Heart left ventricle (tissue), 16 donors: ENCODE results near the gene TUSC2. TPM values are rescaled to one million over a fixed set of nuclear protein-coding genes. Genes with fewer than 3 reads are reported as not detected.

ENCODE experiments used
- ATAC-seq, 4 donors: fragments of 200-7000 bp; cut with Tn5 transposase; one replicate each; pipeline ENCODE4 v1.9.1; 2020 to 2022; ENCODE audit warnings: moderate library complexity in 4 of 4, mild to moderate bottlenecking in 3 of 4, moderate number of reproducible peaks in 1 of 4
- DNase-seq, 5 donors: peaks; one replicate each; pipeline ENCODE4 v3.0.0-alpha.2; 2020
- H3K27ac ChIP-seq, 12 donors: fragments of 200-600 bp; sonication (generic) in 4 of 12; one replicate each; pipeline versions ENCODE4 v1.5.0 to v1.8.0; 2016 to 2022; ENCODE audit warnings: mild to moderate bottlenecking in 2 of 12
- H3K27me3 ChIP-seq, 9 donors: fragments of 200-600 bp; sonication (generic) in 2 of 9; one replicate each; pipeline versions ENCODE4 v1.5.1 to v1.8.0; 2016 to 2022; ENCODE audit warnings: mild to moderate bottlenecking in 3 of 9
- H3K36me3 ChIP-seq, 9 donors: fragments of 200-600 bp; sonication (generic) in 2 of 9; one replicate each; pipeline versions ENCODE4 v1.5.0 to v1.8.0; 2018 to 2022; ENCODE audit warnings: mild to moderate bottlenecking in 2 of 9
- H3K4me1 ChIP-seq, 12 donors: fragments of 200-600 bp; sonication (generic) in 4 of 12; one replicate each; pipeline versions ENCODE4 v1.5.0 to v1.8.0; 2016 to 2022; ENCODE audit warnings: mild to moderate bottlenecking in 3 of 12
- H3K4me3 ChIP-seq, 12 donors: fragments of 200-600 bp; sonication (generic) in 4 of 12; one replicate each; pipeline versions ENCODE4 v1.5.0 to v1.8.0; 2017 to 2022; ENCODE audit warnings: mild to moderate bottlenecking in 9 of 12, moderate library complexity in 4 of 12
- H3K9me3 ChIP-seq, 12 donors: fragments of 200-600 bp; sonication (generic) in 4 of 12; one replicate each; pipeline versions ENCODE4 v1.5.0 to v1.8.0; 2016 to 2022; ENCODE audit warnings: mild to moderate bottlenecking in 1 of 12
- CTCF ChIP-seq, 12 donors: fragments of 200-600 bp; sonication (generic) in 4 of 12; IDR thresholded peaks; one replicate each; pipeline versions ENCODE4 v1.5.0 to v1.8.0; 2018 to 2022; ENCODE audit warnings: antibody characterized with exemption in 12 of 12, mild to moderate bottlenecking in 5 of 12
- POLR2A ChIP-seq, 2 donors: fragments of 450-650 bp; IDR thresholded peaks; one replicate each; pipeline ENCODE4 v1.6.1; 2017; ENCODE audit warnings: antibody characterized with exemption in 2 of 2, mild to moderate bottlenecking in 2 of 2, moderate library complexity in 2 of 2
- WGBS, 4 donors: extraction: QIAGEN DNeasy Blood & Tissue Kit in 2 of 4; methylation state at CpG; one replicate each; pipeline versions ENCODE4 v1.1.5 to v1.1.7; 2013 to 2018; 5-methylcytosine and 5-hydroxymethylcytosine counted together
- intact Hi-C, 10 donors: fragments of 100-400 bp; cut with DNase I; formaldehyde crosslinking; loops; one replicate each; pipeline versions ENCODE4 v1.11.1 to v1.14.2; 2022
- polyA plus RNA-seq, 2 donors: library from polyadenylated mRNA; stranded (reverse); fragments of 200-250 nt; gene quantifications; one replicate each; pipeline ENCODE4 v1.2.3, GENCODE V29; 2013
- total RNA-seq, 9 donors: library from RNA; depleted of rRNA in 2 of 9; stranded (reverse); fragments of >200 nt in 2 of 9; fragmentation: NEBNext Ultra II Directional in 3 of 9; extraction: Animal tissue kit (Norgen Biotek cat#: 25700) in 3 of 9; gene quantifications; one replicate each; pipeline versions ENCODE4 v1.1.0 to v1.2.4, GENCODE V29; 2016 to 2023
- donor health status: ischemic (EF 13 %, LVEDD 7.1; RV severe dilation, severe dysfunction).
- donor health status: healthy with polysubstance abuse.
- donor health status: DM: no; HTN: yes; CAD: no.
- donor health status: DM: no; HTN: no; CAD: no.
- donor health status: ischemic (EF 25% LVEDD 6.9; RV normal size, moderate dysfunction).
- donor health status: ischemic (EF 25% LVEDD 5.7; RV mildly dilated, moderate dysfunction).
- donor health status: healthy.
- donor health status: DM: yes; HTN: yes; CAD: no.
- donor health status: ischemic (EF 35%, LVEDD 5.7; RV mildly dilated, moderate dysfunction).
- donor health status: nonischemic (EF 11% LVEDD 7.7; RV severe dilation, severe dysfunction).
- donor health status: DM: yes; HTN: yes; CAD: no.
- donor health status: PGD.
- donor health status: ischemic (EF 29% LVEDD 5.4; RV normal size, mild dysfunction).
- donor health status: nonischemic (EF 23%, LVEDD 6.1; RV moderate dilation, normal function).

The TUSC2 gene
- total and polyA plus RNA-seq, 11 donors, result 24.5 to 68.1 (median 29.0) TPM

GRCh38 chr3:50275996-50276761 is 51.8 kb downstream of the TUSC2 start:
- no peak for TF ChIP-seq POLR2A (IDR thresholded peaks at IDR 0.05)
- TF ChIP-seq CTCF (IDR thresholded peaks at IDR 0.05), result no peak
- Histone ChIP-seq H3K9me3 (no peaks in the 10 kb centered on the region), H3K4me3 (no peak overlapping the region), H3K27ac (no peak overlapping the region), H3K27me3 (peaks cover 0 to 38% (median 6%) of the 10 kb centered on the region in 9 donors), H3K4me1 (peaks cover 0 to 56% (median 25%) of the 10 kb centered on the region in 12 donors), H3K36me3 (no peaks in the 10 kb centered on the region)
- DNase-seq (no peak), ATAC-seq (no peak)
- 51 to 60% (median 54%) methylated on average over 60 to 79 of the region's 79 CpGs for WGBS, 4 donors
- intact Hi-C loops, result loop anchor here in 6 of 10 donors (2.0 to 10.0 kb wide), 5 partner anchors 47 to 151 kb away; partner anchors contain the start of genes HYAL2 (in 3 of the 6) and TUSC2 (in 2 of the 6)

GRCh38 chr3:50275141-50275995 is 52.7 kb downstream of the TUSC2 start:
- Histone ChIP-seq H3K27me3 (peaks cover 0 to 38% (median 6%) of the 10 kb centered on the region in 9 donors), H3K4me3 (no peak overlapping the region), H3K9me3 (no peaks in the 10 kb centered on the region), H3K4me1 (peaks cover 0 to 49% (median 25%) of the 10 kb centered on the region in 12 donors), H3K27ac (no peak overlapping the region), H3K36me3 (no peaks in the 10 kb centered on the region)
- WGBS, 4 donors, result 43 to 74% (median 52%) methylated on average over 36 to 65 of the region's 65 CpGs
- DNase-seq (no peak), ATAC-seq (no peak)
- intact Hi-C loops, result loop anchor here in 6 of 10 donors (2.0 to 10.0 kb wide), 5 partner anchors 47 to 151 kb away; partner anchors contain the start of genes HYAL2 (in 3 of the 6) and TUSC2 (in 2 of the 6)
- no peak for TF ChIP-seq CTCF (IDR thresholded peaks at IDR 0.05)
- no peak for TF ChIP-seq POLR2A (IDR thresholded peaks at IDR 0.05)

Other genes starting within 250 kb of the TUSC2 start
- 10 to 100 TPM; 37.4 to 77.3 (median 55.8) TPM for gene RBM5, start 239.3 kb downstream of the TUSC2 start, total RNA-seq
- 10 to 100 TPM; 32.5 to 50.2 TPM for gene RBM5, start 239.3 kb downstream of the TUSC2 start, polyA plus RNA-seq
- 10 to 100 TPM in 6 of 9 donors, 1 to 10 TPM in 3; 6.1 to 94.1 (median 11.3) TPM for gene SEMA3F, start 172.9 kb downstream of the TUSC2 start, total RNA-seq
- 10 to 100 TPM in 1 of 2 donors, 1 to 10 TPM in 1; 9.3 to 23.9 TPM for gene SEMA3F, start 172.9 kb downstream of the TUSC2 start, polyA plus RNA-seq
- under 1 TPM in 1 of 9 donors, not detected in 8; 0.40 TPM for gene GNAT1, start 136.6 kb downstream of the TUSC2 start, total RNA-seq
- gene GNAT1, start 136.6 kb downstream of the TUSC2 start, polyA plus RNA-seq, result not detected
- 10 to 100 TPM in 3 of 9 donors, 1 to 10 TPM in 6; 3.6 to 14.8 (median 8.4) TPM for gene SLC38A3, start 123.0 kb downstream of the TUSC2 start, total RNA-seq
- gene SLC38A3, start 123.0 kb downstream of the TUSC2 start, polyA plus RNA-seq, result 1 to 10 TPM; 1.0 to 8.8 TPM
- 100 to 1,000 TPM; 106 to 365 (median 140) TPM for gene GNAI2, start 92.0 kb downstream of the TUSC2 start, total RNA-seq
- gene GNAI2, start 92.0 kb downstream of the TUSC2 start, polyA plus RNA-seq, result 100 to 1,000 TPM in 1 of 2 donors, 10 to 100 TPM in 1; 93.2 to 180 TPM
- 10 to 100 TPM; 12.9 to 60.1 (median 17.8) TPM for gene SEMA3B, start 59.1 kb downstream of the TUSC2 start, total RNA-seq
- gene SEMA3B, start 59.1 kb downstream of the TUSC2 start, polyA plus RNA-seq, result 10 to 100 TPM; 21.1 to 37.5 TPM
- 10 to 100 TPM in 8 of 9 donors, 1 to 10 TPM in 1; 8.8 to 68.3 (median 31.5) TPM for gene LSMEM2, start 49.1 kb downstream of the TUSC2 start, total RNA-seq
- 10 to 100 TPM in 1 of 2 donors, 1 to 10 TPM in 1; 1.3 to 29.7 TPM for gene LSMEM2, start 49.1 kb downstream of the TUSC2 start, polyA plus RNA-seq
- gene IFRD2, start 35.8 kb downstream of the TUSC2 start, total RNA-seq, result 10 to 100 TPM; 47.5 to 94.9 (median 61.4) TPM
- gene IFRD2, start 35.8 kb downstream of the TUSC2 start, polyA plus RNA-seq, result 100 to 1,000 TPM in 1 of 2 donors, 10 to 100 TPM in 1; 80.5 to 106 TPM
- 1 to 10 TPM; 1.0 to 3.2 (median 1.6) TPM for gene HYAL3, start 28.8 kb downstream of the TUSC2 start, total RNA-seq
- 1 to 10 TPM; 2.1 to 3.1 TPM for gene HYAL3, start 28.8 kb downstream of the TUSC2 start, polyA plus RNA-seq
- 10 to 100 TPM in 4 of 9 donors, 1 to 10 TPM in 5; 8.0 to 13.9 (median 9.8) TPM for gene NAA80, start 28.8 kb downstream of the TUSC2 start, total RNA-seq
- gene NAA80, start 28.8 kb downstream of the TUSC2 start, polyA plus RNA-seq, result 10 to 100 TPM in 1 of 2 donors, 1 to 10 TPM in 1; 5.0 to 10.4 TPM
- gene HYAL1, start 24.6 kb downstream of the TUSC2 start, total RNA-seq, result 10 to 100 TPM; 36.9 to 99.7 (median 57.8) TPM
- gene HYAL1, start 24.6 kb downstream of the TUSC2 start, polyA plus RNA-seq, result 10 to 100 TPM; 37.6 to 60.7 TPM
- gene HYAL2, start 5.5 kb downstream of the TUSC2 start, total RNA-seq, result 100 to 1,000 TPM in 2 of 9 donors, 10 to 100 TPM in 7; 24.0 to 234 (median 48.5) TPM
- 100 to 1,000 TPM in 1 of 2 donors, 10 to 100 TPM in 1; 52.2 to 119 TPM for gene HYAL2, start 5.5 kb downstream of the TUSC2 start, polyA plus RNA-seq
- 10 to 100 TPM in 7 of 9 donors, 1 to 10 TPM in 2; 7.9 to 25.5 (median 11.4) TPM for gene RASSF1, start 12.6 kb upstream of the TUSC2 start, total RNA-seq
- 10 to 100 TPM; 14.2 to 58.6 TPM for gene RASSF1, start 12.6 kb upstream of the TUSC2 start, polyA plus RNA-seq
- gene ZMYND10, start 17.5 kb upstream of the TUSC2 start, total RNA-seq, result 1 to 10 TPM in 2 of 9 donors, under 1 TPM in 2, not detected in 5; 0.49 to 1.4 (median 1.0) TPM
- under 1 TPM; 0.15 to 0.29 TPM for gene ZMYND10, start 17.5 kb upstream of the TUSC2 start, polyA plus RNA-seq
- gene NPRL2, start 22.6 kb upstream of the TUSC2 start, total RNA-seq, result 10 to 100 TPM; 12.0 to 18.4 (median 15.3) TPM
- gene NPRL2, start 22.6 kb upstream of the TUSC2 start, polyA plus RNA-seq, result 10 to 100 TPM; 14.4 to 19.0 TPM
- gene CYB561D2, start 22.6 kb upstream of the TUSC2 start, total RNA-seq, result 10 to 100 TPM in 2 of 9 donors, 1 to 10 TPM in 7; 4.9 to 16.5 (median 7.8) TPM
- gene CYB561D2, start 22.6 kb upstream of the TUSC2 start, polyA plus RNA-seq, result 10 to 100 TPM in 1 of 2 donors, 1 to 10 TPM in 1; 6.7 to 18.6 TPM
- 10 to 100 TPM; 20.5 to 56.4 (median 28.9) TPM for gene TMEM115, start 31.3 kb upstream of the TUSC2 start, total RNA-seq
- 10 to 100 TPM; 21.6 to 57.3 TPM for gene TMEM115, start 31.3 kb upstream of the TUSC2 start, polyA plus RNA-seq
- gene CACNA2D2, start 175.4 kb upstream of the TUSC2 start, total RNA-seq, result 1 to 10 TPM in 8 of 9 donors, under 1 TPM in 1; 0.95 to 3.6 (median 2.7) TPM
- gene CACNA2D2, start 175.4 kb upstream of the TUSC2 start, polyA plus RNA-seq, result 1 to 10 TPM in 1 of 2 donors, under 1 TPM in 1; 0.49 to 1.5 TPM
- gene C3orf18, start 239.5 kb upstream of the TUSC2 start, total RNA-seq, result 10 to 100 TPM; 25.4 to 56.8 (median 40.0) TPM
- 10 to 100 TPM; 28.7 to 28.9 TPM for gene C3orf18, start 239.5 kb upstream of the TUSC2 start, polyA plus RNA-seq
- gene HEMK1, start 241.3 kb upstream of the TUSC2 start, total RNA-seq, result 10 to 100 TPM in 7 of 9 donors, 1 to 10 TPM in 2; 7.8 to 19.7 (median 13.8) TPM
- gene HEMK1, start 241.3 kb upstream of the TUSC2 start, polyA plus RNA-seq, result 10 to 100 TPM; 10.9 to 16.7 TPM